Activated naive CD4-positive, alpha-beta T cell treated with anti-CD3 and anti-CD28 coated beads, Interleukin-2, amount 50 U/mL, for 72 hours (primary cell): ENCODE data around the gene CBL. TPM values are rescaled to one million over a fixed set of nuclear protein-coding genes. Genes with fewer than 3 reads are reported as not detected.
A peak's percentile ranks its signal among the peaks of the same experiment; 100 is the strongest.
"Not testable (repeated sequence)": the region's sequence is repeated elsewhere in the genome, so short reads cannot be mapped to it uniquely, and the experiment has no call there.

Source experiments
- ATAC-seq, 2 donors: fragments of 150-1000 bp; cut with Tn5 transposase; 2 replicates each; pipeline ENCODE4 v1.10.0; 2021; ENCODE audit warnings: mild to moderate bottlenecking in 2 of 2, moderate library complexity in 2 of 2
- DNase-seq, 2 donors: peaks; one replicate each; pipeline ENCODE4 v3.0.0; 2021 to 2022; ENCODE audit warnings: low spot score in 2 of 2
- H3K27ac Mint-ChIP-seq, 2 donors: one replicate each; pipeline ENCODE4 v1.8.0; 2022; ENCODE audit warnings: mild to moderate bottlenecking in 2 of 2, mixed read lengths in 2 of 2
- H3K36me3 Mint-ChIP-seq, 2 donors: one replicate each; pipeline ENCODE4 v1.8.0; 2022; ENCODE audit warnings: mixed read lengths in 2 of 2
- H3K9me3 Mint-ChIP-seq, 2 donors: one replicate each; pipeline ENCODE4 v1.8.0; 2022; ENCODE audit warnings: mixed read lengths in 2 of 2
- total RNA-seq, 2 donors: library from RNA; stranded (reverse); gene quantifications; one replicate each; pipeline ENCODE4 v1.2.3, GENCODE V29; 2022

Gene CBL
- total RNA-seq, 2 donors from 2014 or later, result 32.3 to 50.0 TPM

- Mint-ChIP-seq H3K36me3 (peaks cover 0 to 4% of the 10 kb centered on the region in 2 donors), H3K27ac (peak overlapping the region in 1 of 2 donors; percentile 86), H3K9me3 (no peaks in the 10 kb centered on the region)
- ATAC-seq (no peak), DNase-seq (no peak)
Measured at GRCh38 chr11:119179983-119180382, 26.2 kb upstream of the CBL start.

GRCh38 chr11:119180729-119181676 is 25.1 kb upstream of the CBL start:
- Mint-ChIP-seq H3K27ac (peak overlapping the region in 1 of 2 donors; percentile 32), H3K36me3 (peaks cover 0 to 4% of the 10 kb centered on the region in 2 donors), H3K9me3 (no peaks in the 10 kb centered on the region)
- ATAC-seq (no peak), DNase-seq (no peak)

GRCh38 chr11:119181677-119182412 is 24.3 kb upstream of the CBL start:
- H3K36me3 Mint-ChIP-seq, result peaks cover 0 to 4% of the 10 kb centered on the region in 2 donors
- no peak for ATAC-seq
- no peaks in the 10 kb centered on the region for H3K9me3 Mint-ChIP-seq
- DNase-seq, result no peak
- H3K27ac Mint-ChIP-seq, result peak overlapping the region in 1 of 2 donors; percentile 32

- not testable (repeated sequence) for H3K9me3 Mint-ChIP-seq, ATAC-seq, H3K27ac Mint-ChIP-seq, DNase-seq, H3K36me3 Mint-ChIP-seq
Measured at GRCh38 chr11:119184399-119184798, 21.7 kb upstream of the CBL start.

- DNase-seq, result no peak
Measured at GRCh38 chr11:119185981-119186634, 20.0 kb upstream of the CBL start.

GRCh38 chr11:119187123-119187892 is 18.8 kb upstream of the CBL start:
- DNase-seq (no peak), ATAC-seq (no peak)
- H3K9me3 Mint-ChIP-seq, result no peaks in the 10 kb centered on the region
- H3K36me3 Mint-ChIP-seq, result peaks cover 0 to 4% of the 10 kb centered on the region in 2 donors
- H3K27ac Mint-ChIP-seq, result no peak overlapping the region

More at GRCh38 chr11:119185981-119186634, 20.0 kb upstream of the CBL start:
- Mint-ChIP-seq H3K9me3 (no peaks in the 10 kb centered on the region), H3K36me3 (peaks cover 0 to 4% of the 10 kb centered on the region in 2 donors), H3K27ac (no peak overlapping the region)
- no peak for ATAC-seq

GRCh38 chr11:119188067-119188466 is 18.1 kb upstream of the CBL start:
- DNase-seq (no peak), ATAC-seq (no peak)
- peaks cover 0 to 4% of the 10 kb centered on the region in 2 donors for H3K36me3 Mint-ChIP-seq
- no peak overlapping the region for H3K27ac Mint-ChIP-seq
- H3K9me3 Mint-ChIP-seq, result no peaks in the 10 kb centered on the region

GRCh38 chr11:119188887-119189286 is 17.3 kb upstream of the CBL start:
- no peaks in the 10 kb centered on the region for H3K9me3 Mint-ChIP-seq
- H3K27ac Mint-ChIP-seq, result peak overlapping the region in 1 of 2 donors; percentile 77
- H3K36me3 Mint-ChIP-seq, result peaks cover 0 to under 1% of the 10 kb centered on the region in 2 donors
- DNase-seq (no peak), ATAC-seq (no peak)

GRCh38 chr11:119189393-119189792 is 16.7 kb upstream of the CBL start:
- ATAC-seq, result peak in 1 of 2 donors; percentile 30
- Mint-ChIP-seq H3K36me3 (no peaks in the 10 kb centered on the region), H3K27ac (no peak overlapping the region), H3K9me3 (no peaks in the 10 kb centered on the region)
- no peak for DNase-seq

GRCh38 chr11:119190531-119190930 is 15.6 kb upstream of the CBL start:
- no peak for ATAC-seq
- no peak for DNase-seq
- no peaks in the 10 kb centered on the region for H3K36me3 Mint-ChIP-seq
- H3K27ac Mint-ChIP-seq, result no peak overlapping the region
- no peaks in the 10 kb centered on the region for H3K9me3 Mint-ChIP-seq

- H3K36me3 Mint-ChIP-seq, DNase-seq, ATAC-seq, H3K9me3 Mint-ChIP-seq, H3K27ac Mint-ChIP-seq: not testable (repeated sequence)
Measured at GRCh38 chr11:119191265-119191664, 14.9 kb upstream of the CBL start.

- H3K36me3 Mint-ChIP-seq, result no peaks in the 10 kb centered on the region
- ATAC-seq, result no peak
- no peak overlapping the region for H3K27ac Mint-ChIP-seq
- no peak for DNase-seq
- H3K9me3 Mint-ChIP-seq, result no peaks in the 10 kb centered on the region
Measured at GRCh38 chr11:119192111-119192510, 14.0 kb upstream of the CBL start.

- Mint-ChIP-seq H3K36me3 (no peaks in the 10 kb centered on the region), H3K9me3 (no peaks in the 10 kb centered on the region)
- no peak for ATAC-seq
Measured at GRCh38 chr11:119193001-119193400, 13.1 kb upstream of the CBL start.

GRCh38 chr11:119193626-119194025 is 12.5 kb upstream of the CBL start:
- Mint-ChIP-seq H3K27ac (no peak overlapping the region), H3K9me3 (no peaks in the 10 kb centered on the region), H3K36me3 (no peaks in the 10 kb centered on the region)
- DNase-seq (no peak), ATAC-seq (no peak)

More at GRCh38 chr11:119193001-119193400, 13.1 kb upstream of the CBL start:
- H3K27ac Mint-ChIP-seq, result no peak overlapping the region
- DNase-seq, result no peak

GRCh38 chr11:119194811-119195440 is 11.2 kb upstream of the CBL start:
- H3K27ac Mint-ChIP-seq, result no peak overlapping the region
- DNase-seq, result no peak
- no peaks in the 10 kb centered on the region for H3K36me3 Mint-ChIP-seq
- no peaks in the 10 kb centered on the region for H3K9me3 Mint-ChIP-seq
- ATAC-seq, result no peak

- DNase-seq (no peak), ATAC-seq (no peak)
- Mint-ChIP-seq H3K27ac (no peak overlapping the region), H3K9me3 (no peaks in the 10 kb centered on the region), H3K36me3 (no peaks in the 10 kb centered on the region)
Measured at GRCh38 chr11:119195680-119196079, 10.5 kb upstream of the CBL start.
